Measurements from ENCODE around the gene UPK2.

The UPK2 gene

DNA sequence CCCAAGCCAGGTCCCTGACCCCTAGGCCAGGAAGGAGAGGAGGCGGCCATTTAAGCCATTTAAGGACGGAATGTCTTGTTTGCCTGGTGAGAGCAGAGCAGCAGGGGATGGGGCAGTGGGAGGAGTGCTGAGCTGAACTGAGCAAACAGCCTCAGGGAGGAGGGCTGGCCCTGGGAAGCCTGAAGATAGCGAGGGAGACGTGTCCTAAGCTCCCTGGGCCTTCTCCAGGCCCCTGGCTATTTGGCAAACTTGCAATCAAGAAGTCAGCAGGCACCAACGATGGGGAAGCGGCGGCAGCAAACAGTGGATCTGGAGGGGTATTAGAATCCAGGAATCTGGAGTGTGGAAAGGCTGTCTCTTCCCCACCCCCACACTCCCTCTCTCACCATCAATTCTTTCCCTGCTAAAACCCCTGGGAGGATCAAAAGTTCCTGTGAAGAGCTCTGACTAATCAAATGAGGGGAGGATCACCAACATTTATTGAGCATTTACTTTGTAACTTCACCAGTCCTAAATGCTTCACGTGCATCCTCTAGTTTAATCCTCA is 39.2 kb upstream of the UPK2 start (continued):
- TF ChIP-seq ZFP41 (tag by site-specific recombination; IDR thresholded peaks at IDR 0.05; ENCODE audit: borderline replicate concordance) (no peak), PRDM1 (tag by site-specific recombination; IDR thresholded peaks at IDR 0.05) (0 out of 2 replicates have a peak, but pooled peaks have one; percentile 15), ZFP37 (tag by site-specific recombination; IDR thresholded peaks at IDR 0.05) (no peak), ZBTB17 (tag by site-specific recombination; IDR thresholded peaks at IDR 0.05) (peak; percentile 66), ZSCAN4 (tag by site-specific recombination; IDR thresholded peaks at IDR 0.05) (no peak)
- TF ChIP-seq, protein P1, sequence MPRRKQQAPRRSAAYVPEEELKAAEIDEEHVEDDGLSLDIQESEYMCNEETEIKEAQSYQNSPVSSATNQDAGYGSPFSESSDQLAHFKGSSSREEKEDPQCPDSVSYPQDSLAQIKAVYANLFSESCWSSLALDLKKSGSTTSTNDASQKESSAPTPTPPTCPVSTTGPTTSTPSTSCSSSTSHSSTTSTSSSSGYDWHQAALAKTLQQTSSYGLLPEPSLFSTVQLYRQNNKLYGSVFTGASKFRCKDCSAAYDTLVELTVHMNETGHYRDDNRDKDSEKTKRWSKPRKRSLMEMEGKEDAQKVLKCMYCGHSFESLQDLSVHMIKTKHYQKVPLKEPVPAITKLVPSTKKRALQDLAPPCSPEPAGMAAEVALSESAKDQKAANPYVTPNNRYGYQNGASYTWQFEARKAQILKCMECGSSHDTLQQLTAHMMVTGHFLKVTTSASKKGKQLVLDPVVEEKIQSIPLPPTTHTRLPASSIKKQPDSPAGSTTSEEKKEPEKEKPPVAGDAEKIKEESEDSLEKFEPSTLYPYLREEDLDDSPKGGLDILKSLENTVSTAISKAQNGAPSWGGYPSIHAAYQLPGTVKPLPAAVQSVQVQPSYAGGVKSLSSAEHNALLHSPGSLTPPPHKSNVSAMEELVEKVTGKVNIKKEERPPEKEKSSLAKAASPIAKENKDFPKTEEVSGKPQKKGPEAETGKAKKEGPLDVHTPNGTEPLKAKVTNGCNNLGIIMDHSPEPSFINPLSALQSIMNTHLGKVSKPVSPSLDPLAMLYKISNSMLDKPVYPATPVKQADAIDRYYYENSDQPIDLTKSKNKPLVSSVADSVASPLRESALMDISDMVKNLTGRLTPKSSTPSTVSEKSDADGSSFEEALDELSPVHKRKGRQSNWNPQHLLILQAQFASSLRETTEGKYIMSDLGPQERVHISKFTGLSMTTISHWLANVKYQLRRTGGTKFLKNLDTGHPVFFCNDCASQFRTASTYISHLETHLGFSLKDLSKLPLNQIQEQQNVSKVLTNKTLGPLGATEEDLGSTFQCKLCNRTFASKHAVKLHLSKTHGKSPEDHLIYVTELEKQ (tag by site-specific recombination; IDR thresholded peaks at IDR 0.05; ENCODE audit: borderline replicate concordance), result no peak

DNA sequence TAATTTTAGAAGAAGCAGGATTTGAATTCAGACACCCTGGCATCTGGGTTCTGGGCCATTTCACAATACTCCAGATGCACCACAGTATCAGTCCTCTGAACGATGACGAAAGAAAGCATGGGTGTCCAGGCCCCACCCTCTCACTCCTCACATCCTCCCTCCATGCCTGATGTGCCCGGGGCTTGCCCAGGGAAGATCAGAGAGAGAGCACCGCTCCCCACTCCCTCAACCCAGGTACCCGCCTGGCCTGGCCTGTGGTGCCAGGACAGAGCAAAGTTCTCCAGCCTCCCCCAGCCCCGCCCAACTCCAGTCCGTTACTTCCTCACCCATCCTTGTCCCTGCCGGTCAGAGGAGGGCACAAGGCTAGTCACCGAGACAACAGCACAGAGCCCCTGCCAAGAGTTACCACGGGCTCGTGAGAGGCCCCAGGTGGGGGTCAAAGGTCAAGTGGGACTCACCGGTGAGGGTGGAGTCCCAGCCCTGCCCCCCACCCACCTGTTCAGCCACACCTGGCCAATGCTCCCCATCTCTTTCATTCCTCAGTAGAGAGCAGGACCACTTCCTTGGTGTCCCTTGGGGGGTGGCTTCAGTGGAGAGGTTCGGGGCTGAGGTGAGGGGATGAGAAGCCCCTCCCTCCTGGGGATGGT is 38.5 kb upstream of the UPK2 start:
- TF ChIP-seq GLIS2 (tag by site-specific recombination; IDR thresholded peaks at IDR 0.05) (peak; percentile 40; the same call in 1 of the 2 replicates), ZNF521 (tag by site-specific recombination; IDR thresholded peaks at IDR 0.05) (no peak), ZBTB10 (tag by site-specific recombination; IDR thresholded peaks at IDR 0.05) (peak; percentile 47; the same call in 1 of the 2 replicates), SCRT2 (tag by site-specific recombination; IDR thresholded peaks at IDR 0.05) (peak; percentile 80), SCRT1 (tag by site-specific recombination; IDR thresholded peaks at IDR 0.05; ENCODE audit: borderline replicate concordance) (peak; percentile 73), SP2 (tag by site-specific recombination; IDR thresholded peaks at IDR 0.05) (peak; percentile 37; the same call in 1 of the 2 replicates), ZNF223 (tag by site-specific recombination; IDR thresholded peaks at IDR 0.05) (no peak), BCL11B (tag by site-specific recombination; IDR thresholded peaks at IDR 0.05; ENCODE audit: low read depth) (peak; percentile 77; the same call in 1 of the 2 replicates), ZEB2 (tag by site-specific recombination; IDR thresholded peaks at IDR 0.05) (peak; percentile 78; the same call in 1 of the 2 replicates), HOXD13 (CRISPR knock-in tag; IDR thresholded peaks at IDR 0.05; ENCODE audit: borderline replicate concordance) (no peak)
- TF ChIP-seq, protein P2, sequence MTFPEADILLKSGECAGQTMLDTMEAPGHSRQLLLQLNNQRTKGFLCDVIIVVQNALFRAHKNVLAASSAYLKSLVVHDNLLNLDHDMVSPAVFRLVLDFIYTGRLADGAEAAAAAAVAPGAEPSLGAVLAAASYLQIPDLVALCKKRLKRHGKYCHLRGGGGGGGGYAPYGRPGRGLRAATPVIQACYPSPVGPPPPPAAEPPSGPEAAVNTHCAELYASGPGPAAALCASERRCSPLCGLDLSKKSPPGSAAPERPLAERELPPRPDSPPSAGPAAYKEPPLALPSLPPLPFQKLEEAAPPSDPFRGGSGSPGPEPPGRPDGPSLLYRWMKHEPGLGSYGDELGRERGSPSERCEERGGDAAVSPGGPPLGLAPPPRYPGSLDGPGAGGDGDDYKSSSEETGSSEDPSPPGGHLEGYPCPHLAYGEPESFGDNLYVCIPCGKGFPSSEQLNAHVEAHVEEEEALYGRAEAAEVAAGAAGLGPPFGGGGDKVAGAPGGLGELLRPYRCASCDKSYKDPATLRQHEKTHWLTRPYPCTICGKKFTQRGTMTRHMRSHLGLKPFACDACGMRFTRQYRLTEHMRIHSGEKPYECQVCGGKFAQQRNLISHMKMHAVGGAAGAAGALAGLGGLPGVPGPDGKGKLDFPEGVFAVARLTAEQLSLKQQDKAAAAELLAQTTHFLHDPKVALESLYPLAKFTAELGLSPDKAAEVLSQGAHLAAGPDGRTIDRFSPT (tag by site-specific recombination; IDR thresholded peaks at IDR 0.05), result peak; percentile 43
- TF ChIP-seq, protein P3, sequence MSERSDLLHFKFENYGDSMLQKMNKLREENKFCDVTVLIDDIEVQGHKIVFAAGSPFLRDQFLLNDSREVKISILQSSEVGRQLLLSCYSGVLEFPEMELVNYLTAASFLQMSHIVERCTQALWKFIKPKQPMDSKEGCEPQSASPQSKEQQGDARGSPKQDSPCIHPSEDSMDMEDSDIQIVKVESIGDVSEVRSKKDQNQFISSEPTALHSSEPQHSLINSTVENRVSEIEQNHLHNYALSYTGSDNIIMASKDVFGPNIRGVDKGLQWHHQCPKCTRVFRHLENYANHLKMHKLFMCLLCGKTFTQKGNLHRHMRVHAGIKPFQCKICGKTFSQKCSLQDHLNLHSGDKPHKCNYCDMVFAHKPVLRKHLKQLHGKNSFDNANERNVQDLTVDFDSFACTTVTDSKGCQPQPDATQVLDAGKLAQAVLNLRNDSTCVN (tag by site-specific recombination; optimal IDR thresholded peaks at IDR 0.05), result peak; percentile 8
- POLR2A ChIA-PET, result interaction anchor here (1.0 to 1.7 kb wide), 2 partner anchors 8 to 11 kb away, joined by 4 to 10 read pairs; partner anchors contain the start of gene BCL9L
- H3K4me3 ChIP-seq (ENCODE audit: low read depth, low read length), result no peak overlapping the region
- H3K27ac ChIP-seq (ENCODE audit: extremely low read depth, low read depth, low read length), result peak overlapping the region; percentile 65; the same call in 1 of the 2 replicates
- CTCF ChIA-PET, result interaction anchor here (0.6 to 1.7 kb wide), 3 partner anchors 8 to 11 kb away, joined by 3 to 9 read pairs (median 3); partner anchors contain the start of gene BCL9L
- peaks cover 21% of the 10 kb centered on the region for H3K4me1 ChIP-seq (ENCODE audit: control insufficient read depth, insufficient read depth, low read length)
- H3K9me3 ChIP-seq (ENCODE audit: control insufficient read depth, insufficient read depth, low read depth, low read length), result no peaks in the 10 kb centered on the region
- H3K36me3 ChIP-seq (ENCODE audit: control insufficient read depth in 2 of 2, insufficient read depth in 1 of 2, low read length in 2 of 2), result no peaks in the 10 kb centered on the region

Data from HEK293 (cell line).